HEK293 (cell line): ENCODE results near the gene DOK6.

Experiments used
- CTCF ChIA-PET: fragments of 350-600 bp; formaldehyde crosslinking; extraction: SDS; loops from one replicate; lab custom pipeline; 2021; ENCODE audit warnings: antibody characterized with exemption; lab: Yijun Ruan, JAX
- POLR2A ChIA-PET: fragments of 300-600 bp; formaldehyde crosslinking; extraction: SDS; loops from one replicate; lab custom pipeline; 2020; ENCODE audit warnings: antibody characterized with exemption, inconsistent platforms; lab: Yijun Ruan, JAX
- H3K27ac ChIP-seq: fragments of 200-500 bp; sonication (Bioruptor generic); 2 replicates; pipeline ENCODE4 v1.5.1; 2014; ENCODE audit warnings: low read depth, low read length, control low read depth, inconsistent platforms; ENCODE audit errors: extremely low read depth
- H3K36me3 ChIP-seq, 2 experiments: fragments of 200-500 bp in 1 of 2; sonication (Bioruptor generic) in 1 of 2; 1 replicate in 1 of 2; 2 replicates in 1 of 2; pipeline ENCODE4 v1.5.1; 2014 to 2017; ENCODE audit warnings: inconsistent platforms in 2 of 2, low read length in 2 of 2; ENCODE audit not compliant: control insufficient read depth in 2 of 2, insufficient read depth in 1 of 2
- H3K4me1 ChIP-seq: fragments of 200-500 bp; sonication (Bioruptor generic); 2 replicates; pipeline ENCODE4 v1.5.1; 2014; ENCODE audit warnings: mild to moderate bottlenecking, low read length, inconsistent platforms; ENCODE audit not compliant: control insufficient read depth, insufficient read depth
- H3K4me3 ChIP-seq: 2 replicates; pipeline ENCODE4 v1.5.1; 2011; ENCODE audit warnings: low read depth, mild to moderate bottlenecking, control low read depth, low read length, moderate library complexity
- H3K9me3 ChIP-seq: fragments of 200-500 bp; sonication (Bioruptor generic); 2 replicates; pipeline ENCODE4 v1.5.1; 2014; ENCODE audit warnings: low read depth, low read length, inconsistent platforms; ENCODE audit not compliant: control insufficient read depth, insufficient read depth
- MEIS1 ChIP-seq: sonication (generic); formaldehyde crosslinking; IDR thresholded peaks from 2 replicates; pipeline ENCODE4 v1.8.1; 2022; ENCODE audit warnings: missing genetic modification reagents, mild to moderate bottlenecking, borderline replicate concordance
- OSR2 ChIP-seq: fragments of 450-650 bp; formaldehyde crosslinking; IDR thresholded peaks from 2 replicates; pipeline ENCODE4 v1.5.1; 2016; ENCODE audit warnings: missing biosample characterization, missing genetic modification characterization
- REST ChIP-seq: fragments of 450-650 bp; formaldehyde crosslinking; IDR thresholded peaks from 2 replicates; pipeline ENCODE4 v1.5.1; 2016; ENCODE audit warnings: missing biosample characterization, missing genetic modification characterization
- SETDB1 ChIP-seq: IDR thresholded peaks from one replicate; pipeline ENCODE4 v1.6.1; 2017; ENCODE audit warnings: mild to moderate bottlenecking, low read length, moderate library complexity, mixed read lengths; ENCODE audit not compliant: insufficient read length
- SP2 ChIP-seq: fragments of 450-650 bp; formaldehyde crosslinking; IDR thresholded peaks from 2 replicates; pipeline ENCODE4 v1.5.1; 2016; ENCODE audit warnings: missing biosample characterization, missing genetic modification characterization
- ZNF221 ChIP-seq: fragments of 450-650 bp; formaldehyde crosslinking; IDR thresholded peaks from 2 replicates; pipeline ENCODE4 v1.5.1; 2017; ENCODE audit warnings: missing biosample characterization, missing genetic modification characterization, borderline replicate concordance
- ZNF239 ChIP-seq: fragments of 450-650 bp; formaldehyde crosslinking; IDR thresholded peaks from 2 replicates; pipeline ENCODE4 v1.5.1; 2016; ENCODE audit warnings: missing biosample characterization, missing genetic modification characterization
- ZNF266 ChIP-seq: fragments of 450-650 bp; formaldehyde crosslinking; IDR thresholded peaks from 2 replicates; pipeline ENCODE4 v1.5.1; 2016; ENCODE audit warnings: missing biosample characterization, missing genetic modification characterization, low read depth
- ZNF302 ChIP-seq: fragments of 450-650 bp; formaldehyde crosslinking; IDR thresholded peaks from 2 replicates; pipeline ENCODE4 v1.5.1; 2016; ENCODE audit warnings: missing biosample characterization, missing genetic modification characterization, low read depth
- ZNF555 ChIP-seq: fragments of 450-650 bp; formaldehyde crosslinking; conservative IDR thresholded peaks from 2 replicates; pipeline ENCODE4 v1.5.1; 2017; ENCODE audit warnings: missing biosample characterization, mild to moderate bottlenecking, missing genetic modification characterization, inconsistent platforms
- ZNF560 ChIP-seq: fragments of 450-650 bp; formaldehyde crosslinking; IDR thresholded peaks from 2 replicates; pipeline ENCODE4 v1.5.1; 2017; ENCODE audit warnings: missing biosample characterization, missing genetic modification characterization, borderline replicate concordance
- ZNF585B ChIP-seq: fragments of 450-650 bp; formaldehyde crosslinking; IDR thresholded peaks from 2 replicates; pipeline ENCODE4 v1.5.1; 2016; ENCODE audit warnings: missing biosample characterization, missing genetic modification characterization
- ZNF624 ChIP-seq: fragments of 450-650 bp; formaldehyde crosslinking; IDR thresholded peaks from 2 replicates; pipeline ENCODE4 v1.5.1; 2017; ENCODE audit warnings: missing biosample characterization, missing genetic modification characterization
- ZNF654 ChIP-seq: fragments of 450-650 bp; formaldehyde crosslinking; IDR thresholded peaks from 2 replicates; pipeline ENCODE4 v1.5.1; 2016; ENCODE audit warnings: low read depth, missing biosample characterization, missing genetic modification characterization
- ZNF658 ChIP-seq: fragments of 450-650 bp; formaldehyde crosslinking; IDR thresholded peaks from 2 replicates; pipeline ENCODE4; 2016; ENCODE audit warnings: missing biosample characterization, missing genetic modification characterization
- ZNF776 ChIP-seq: fragments of 450-650 bp; formaldehyde crosslinking; IDR thresholded peaks from 2 replicates; pipeline ENCODE4 v1.5.0; 2017; ENCODE audit warnings: missing biosample characterization, missing genetic modification characterization, borderline replicate concordance
- ZSCAN18 ChIP-seq: fragments of 450-650 bp; formaldehyde crosslinking; IDR thresholded peaks from 2 replicates; pipeline ENCODE4 v1.5.1; 2016; ENCODE audit warnings: missing biosample characterization, missing genetic modification characterization
- ZSCAN5A ChIP-seq: fragments of 450-650 bp; formaldehyde crosslinking; IDR thresholded peaks from 2 replicates; pipeline ENCODE4 v1.5.1; 2016; ENCODE audit warnings: missing biosample characterization, missing genetic modification characterization
- ZXDB ChIP-seq: fragments of 450-650 bp; formaldehyde crosslinking; IDR thresholded peaks from 2 replicates; pipeline ENCODE4 v1.5.1; 2016; ENCODE audit warnings: missing biosample characterization, missing genetic modification characterization
- TF ChIP-seq, protein P1 (sequence below): fragments of 450-650 bp; formaldehyde crosslinking; IDR thresholded peaks from 2 replicates; pipeline ENCODE4 v1.5.1; 2016; ENCODE audit warnings: missing biosample characterization, missing genetic modification characterization
- TF ChIP-seq, protein P2 (sequence below): fragments of 450-650 bp; formaldehyde crosslinking; IDR thresholded peaks from 2 replicates; pipeline ENCODE4 v1.5.1; 2017; ENCODE audit warnings: missing biosample characterization, mild to moderate bottlenecking, missing genetic modification characterization, moderate library complexity
- TF ChIP-seq, protein P3 (sequence below): fragments of 450-650 bp; formaldehyde crosslinking; IDR thresholded peaks from 2 replicates; pipeline ENCODE4 v1.5.1; 2016; ENCODE audit warnings: missing biosample characterization, missing genetic modification characterization

Gene DOK6

DNA sequence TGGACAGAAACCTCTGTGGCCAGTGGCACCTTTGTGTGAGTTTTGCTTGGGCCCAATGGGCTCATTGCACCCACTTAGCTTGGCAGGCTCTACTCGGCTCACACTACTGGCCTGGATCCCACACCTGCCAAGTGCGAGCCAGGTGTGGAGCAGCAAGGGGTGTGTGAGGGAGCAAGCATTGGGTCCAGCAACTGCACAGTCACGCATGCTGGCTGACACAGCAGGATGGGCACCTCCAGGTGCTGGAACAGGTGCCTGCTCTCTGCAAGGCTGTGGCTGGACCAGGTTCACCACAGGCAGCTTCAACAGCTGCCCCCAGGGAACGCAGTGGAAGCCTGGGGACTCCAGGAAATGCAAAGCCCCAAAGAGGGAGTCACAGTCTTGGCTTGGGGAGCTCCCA is 94.2 kb downstream of the DOK6 start (continued):
- TF ChIP-seq ZNF302: no peak
- TF ChIP-seq ZNF555 (tag by site-specific recombination): no peak
- no peak for TF ChIP-seq ZNF654 (tag by site-specific recombination)

- POLR2A ChIA-PET: no interaction called here
- Histone ChIP-seq H3K4me3 (no peak overlapping the region), H3K36me3 (no peaks in the 10 kb centered on the region), H3K9me3 (no peaks in the 10 kb centered on the region), H3K27ac (no peak overlapping the region), H3K4me1 (no peaks in the 10 kb centered on the region)
- CTCF ChIA-PET: no interaction called here
- TF ChIP-seq SETDB1: no peak
- TF ChIP-seq ZSCAN5A: no peak
- TF ChIP-seq, protein P1, sequence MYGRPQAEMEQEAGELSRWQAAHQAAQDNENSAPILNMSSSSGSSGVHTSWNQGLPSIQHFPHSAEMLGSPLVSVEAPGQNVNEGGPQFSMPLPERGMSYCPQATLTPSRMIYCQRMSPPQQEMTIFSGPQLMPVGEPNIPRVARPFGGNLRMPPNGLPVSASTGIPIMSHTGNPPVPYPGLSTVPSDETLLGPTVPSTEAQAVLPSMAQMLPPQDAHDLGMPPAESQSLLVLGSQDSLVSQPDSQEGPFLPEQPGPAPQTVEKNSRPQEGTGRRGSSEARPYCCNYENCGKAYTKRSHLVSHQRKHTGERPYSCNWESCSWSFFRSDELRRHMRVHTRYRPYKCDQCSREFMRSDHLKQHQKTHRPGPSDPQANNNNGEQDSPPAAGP (tag by site-specific recombination): no peak
- no peak for TF ChIP-seq ZNF585B (tag by site-specific recombination)
- no peak for TF ChIP-seq ZXDB (tag by site-specific recombination)
- TF ChIP-seq MEIS1: no peak
- TF ChIP-seq ZSCAN18 (tag by site-specific recombination): no peak
- TF ChIP-seq, protein P2, sequence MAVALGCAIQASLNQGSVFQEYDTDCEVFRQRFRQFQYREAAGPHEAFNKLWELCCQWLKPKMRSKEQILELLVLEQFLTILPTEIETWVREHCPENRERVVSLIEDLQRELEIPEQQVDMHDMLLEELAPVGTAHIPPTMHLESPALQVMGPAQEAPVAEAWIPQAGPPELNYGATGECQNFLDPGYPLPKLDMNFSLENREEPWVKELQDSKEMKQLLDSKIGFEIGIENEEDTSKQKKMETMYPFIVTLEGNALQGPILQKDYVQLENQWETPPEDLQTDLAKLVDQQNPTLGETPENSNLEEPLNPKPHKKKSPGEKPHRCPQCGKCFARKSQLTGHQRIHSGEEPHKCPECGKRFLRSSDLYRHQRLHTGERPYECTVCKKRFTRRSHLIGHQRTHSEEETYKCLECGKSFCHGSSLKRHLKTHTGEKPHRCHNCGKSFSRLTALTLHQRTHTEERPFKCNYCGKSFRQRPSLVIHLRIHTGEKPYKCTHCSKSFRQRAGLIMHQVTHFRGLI (tag by site-specific recombination): no peak
Observed at GRCh38 chr18:69495338-69495737, 94.7 kb downstream of the DOK6 start.

- ChIA-PET POLR2A (no interaction called here), CTCF (no interaction called here)
- Histone ChIP-seq H3K4me1 (no peaks in the 10 kb centered on the region), H3K27ac (no peak overlapping the region), H3K4me3 (no peak overlapping the region), H3K9me3 (no peaks in the 10 kb centered on the region), H3K36me3 (no peaks in the 10 kb centered on the region)
- TF ChIP-seq ZNF266 (tag by site-specific recombination) (no peak), REST (tag by site-specific recombination) (no peak), ZNF560 (tag by site-specific recombination) (no peak), ZNF658 (tag by site-specific recombination) (no peak), ZNF221 (tag by site-specific recombination) (no peak), SP2 (tag by site-specific recombination) (no peak), ZNF239 (no peak), ZNF624 (tag by site-specific recombination) (no peak), ZNF776 (tag by site-specific recombination) (no peak), OSR2 (tag by site-specific recombination) (no peak)
- TF ChIP-seq, protein P3, sequence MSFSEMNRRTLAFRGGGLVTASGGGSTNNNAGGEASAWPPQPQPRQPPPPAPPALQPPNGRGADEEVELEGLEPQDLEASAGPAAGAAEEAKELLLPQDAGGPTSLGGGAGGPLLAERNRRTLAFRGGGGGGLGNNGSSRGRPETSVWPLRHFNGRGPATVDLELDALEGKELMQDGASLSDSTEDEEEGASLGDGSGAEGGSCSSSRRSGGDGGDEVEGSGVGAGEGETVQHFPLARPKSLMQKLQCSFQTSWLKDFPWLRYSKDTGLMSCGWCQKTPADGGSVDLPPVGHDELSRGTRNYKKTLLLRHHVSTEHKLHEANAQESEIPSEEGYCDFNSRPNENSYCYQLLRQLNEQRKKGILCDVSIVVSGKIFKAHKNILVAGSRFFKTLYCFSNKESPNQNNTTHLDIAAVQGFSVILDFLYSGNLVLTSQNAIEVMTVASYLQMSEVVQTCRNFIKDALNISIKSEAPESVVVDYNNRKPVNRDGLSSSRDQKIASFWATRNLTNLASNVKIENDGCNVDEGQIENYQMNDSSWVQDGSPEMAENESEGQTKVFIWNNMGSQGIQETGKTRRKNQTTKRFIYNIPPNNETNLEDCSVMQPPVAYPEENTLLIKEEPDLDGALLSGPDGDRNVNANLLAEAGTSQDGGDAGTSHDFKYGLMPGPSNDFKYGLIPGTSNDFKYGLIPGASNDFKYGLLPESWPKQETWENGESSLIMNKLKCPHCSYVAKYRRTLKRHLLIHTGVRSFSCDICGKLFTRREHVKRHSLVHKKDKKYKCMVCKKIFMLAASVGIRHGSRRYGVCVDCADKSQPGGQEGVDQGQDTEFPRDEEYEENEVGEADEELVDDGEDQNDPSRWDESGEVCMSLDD: no peak
Observed at GRCh38 chr18:69495841-69496533, 95.3 kb downstream of the DOK6 start.
